ENCODE measurements around the gene MTERF4. TPM values are rescaled to one million over a fixed set of nuclear protein-coding genes. Genes with fewer than 3 reads are reported as not detected.

MTERF4 gene
- total RNA-seq, 5 donors from 2014 or later (not counting 1 experiment from before 2014, with no cell fraction given): 78.7 to 171 (median 109) TPM

GRCh38 chr2:241140445-241140840, 38.4 kb upstream of the MTERF4 start:
- Histone ChIP-seq H3K27ac (ENCODE audit: low read length) (no peak overlapping the region), H3K36me3 (ENCODE audit: control insufficient read depth in 2 of 2, extremely low read depth in 1 of 2, insufficient read depth in 1 of 2, low read length in 1 of 2) (peaks cover 8 to 56% of the 10 kb centered on the region in 2 donors), H3K4me3 (ENCODE audit: control insufficient read depth in 1 of 2, extremely low read depth in 1 of 2, low read length in 1 of 2) (no peak overlapping the region), H3K9me3 (no peaks in the 10 kb centered on the region), H3K27me3 (replicated peaks in 1 of 2; ENCODE audit: control insufficient read depth in 2 of 2, extremely low read depth in 1 of 2, insufficient read depth in 2 of 2, low read length in 1 of 2) (no peaks in the 10 kb centered on the region), H3K4me1 (ENCODE audit: control insufficient read depth in 1 of 2, extremely low read depth in 1 of 2, insufficient read depth in 2 of 2, low read length in 2 of 2) (no peaks in the 10 kb centered on the region)
- ATAC-seq (replicated peaks in 1 of 4) (no peak), DNase-seq (no peak)
- 97% methylated on average over 10 of the region's 10 CpGs for WGBS (ENCODE audit: insufficient coverage)
- ChIA-PET CTCF (no interaction called here), POLR2A (no interaction called here)
- Mint-ChIP-seq H3K36me3 (peaks cover 45% of the 10 kb centered on the region), H3K9me3 (no peaks in the 10 kb centered on the region), H3K4me3 (no peak overlapping the region), H3K27me3 (no peaks in the 10 kb centered on the region), H3K27ac (no peak overlapping the region), H3K4me1 (peaks cover 0 to 18% (median 3%) of the 10 kb centered on the region in 3 donors)

DNA sequence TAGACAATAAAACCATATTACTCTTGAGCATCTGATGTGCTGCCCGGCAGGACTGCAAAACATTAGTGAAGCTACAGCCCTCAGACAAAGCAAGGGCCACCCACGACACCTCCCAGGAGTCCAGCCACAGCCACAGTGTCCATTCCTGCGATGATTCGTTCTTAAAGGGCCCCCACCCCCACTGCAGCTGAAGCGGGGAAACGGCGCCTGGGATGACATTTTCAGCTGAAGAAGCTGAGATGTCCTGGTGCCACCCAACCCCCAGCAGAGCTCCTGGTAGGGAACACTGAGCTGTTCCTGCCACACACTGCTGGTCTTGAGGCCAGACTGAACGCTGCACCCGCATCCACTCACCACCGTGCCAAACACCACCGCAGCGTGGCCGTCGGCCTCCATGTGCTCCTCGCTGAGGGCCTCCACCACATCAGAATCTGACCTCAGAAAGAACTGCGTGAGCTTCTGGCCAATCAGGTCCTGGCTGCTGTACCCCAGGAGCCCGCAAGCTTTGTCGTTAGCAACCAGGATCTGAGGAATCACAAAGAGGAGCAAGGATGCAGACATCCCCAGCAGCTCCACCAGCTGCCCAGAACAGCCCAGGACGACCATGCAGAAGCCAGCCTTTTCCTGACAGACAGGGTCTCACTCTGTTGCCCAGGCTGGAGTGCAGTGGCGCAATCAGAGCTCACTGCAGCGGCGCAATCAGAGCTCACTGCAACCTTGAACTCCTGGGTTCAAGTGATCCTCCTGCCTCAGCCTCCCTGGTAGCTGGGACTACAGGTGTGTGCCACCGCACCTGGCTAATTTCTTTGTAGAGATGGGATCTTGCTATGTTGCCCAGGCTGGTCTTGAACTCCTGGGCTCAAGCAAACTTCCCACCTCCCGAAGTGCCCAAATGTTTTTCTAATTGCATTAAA, 37.7 kb upstream of the MTERF4 start:
- H3K36me3 ChIP-seq (ENCODE audit: control insufficient read depth in 2 of 2, extremely low read depth in 1 of 2, insufficient read depth in 1 of 2, low read length in 1 of 2): peaks cover 8 to 60% of the 10 kb centered on the region in 2 donors
- peak overlapping the region in 1 of 2 donors; percentile 34 for H3K27ac Mint-ChIP-seq
- ATAC-seq (replicated peaks in 1 of 4): no peak
- peaks cover 47% of the 10 kb centered on the region for H3K36me3 Mint-ChIP-seq
- peaks cover 0 to 13% (median 3%) of the 10 kb centered on the region in 3 donors for H3K4me1 Mint-ChIP-seq
- ChIA-PET POLR2A (no interaction called here), CTCF (no interaction called here)
- no peak overlapping the region for H3K4me3 Mint-ChIP-seq
- WGBS (ENCODE audit: insufficient coverage): 95% methylated on average over 20 of the region's 24 CpGs
- H3K27me3 Mint-ChIP-seq: no peaks in the 10 kb centered on the region
- no peaks in the 10 kb centered on the region for H3K27me3 ChIP-seq (replicated peaks in 1 of 2; ENCODE audit: control insufficient read depth in 2 of 2, extremely low read depth in 1 of 2, insufficient read depth in 2 of 2, low read length in 1 of 2)
- H3K9me3 Mint-ChIP-seq: no peaks in the 10 kb centered on the region
- H3K27ac ChIP-seq (ENCODE audit: low read length): no peak overlapping the region
- no peaks in the 10 kb centered on the region for H3K4me1 ChIP-seq (ENCODE audit: control insufficient read depth in 1 of 2, extremely low read depth in 1 of 2, insufficient read depth in 2 of 2, low read length in 2 of 2)
- no peaks in the 10 kb centered on the region for H3K9me3 ChIP-seq
- no peak overlapping the region for H3K4me3 ChIP-seq (ENCODE audit: control insufficient read depth in 1 of 2, extremely low read depth in 1 of 2, low read length in 1 of 2)
- DNase-seq: no peak

DNA sequence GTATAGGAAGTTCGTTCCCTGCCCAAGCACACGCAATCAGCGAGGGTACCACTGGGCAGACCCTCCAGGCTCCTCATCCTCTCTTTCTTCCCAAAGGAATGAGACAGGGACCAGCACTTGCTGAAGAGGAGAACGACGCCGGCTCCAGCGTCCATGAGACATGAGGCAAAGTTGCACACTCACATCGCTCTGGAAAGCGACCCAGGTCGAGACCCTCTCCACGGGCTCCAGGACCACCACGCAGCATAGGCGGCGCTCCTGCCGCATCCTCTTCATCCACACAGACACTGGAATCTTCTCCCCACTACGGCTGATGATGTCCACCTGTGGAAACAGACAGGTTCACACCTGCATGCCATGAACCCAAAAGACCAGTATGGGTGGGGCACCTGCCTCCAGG, 36.4 kb upstream of the MTERF4 start:
- H3K9me3 ChIP-seq: no peaks in the 10 kb centered on the region
- no peak for ATAC-seq (replicated peaks in 1 of 4)
- no peaks in the 10 kb centered on the region for H3K27me3 Mint-ChIP-seq
- H3K4me3 ChIP-seq (ENCODE audit: control insufficient read depth in 1 of 2, extremely low read depth in 1 of 2, low read length in 1 of 2): no peak overlapping the region
- no peak overlapping the region for H3K27ac Mint-ChIP-seq
- no peak overlapping the region for H3K27ac ChIP-seq (ENCODE audit: low read length)
- H3K27me3 ChIP-seq (replicated peaks in 1 of 2; ENCODE audit: control insufficient read depth in 2 of 2, extremely low read depth in 1 of 2, insufficient read depth in 2 of 2, low read length in 1 of 2): no peaks in the 10 kb centered on the region
- no peak overlapping the region for H3K4me3 Mint-ChIP-seq
- H3K36me3 ChIP-seq (ENCODE audit: control insufficient read depth in 2 of 2, extremely low read depth in 1 of 2, insufficient read depth in 1 of 2, low read length in 1 of 2): peaks cover 4 to 65% of the 10 kb centered on the region in 2 donors
- H3K4me1 ChIP-seq (ENCODE audit: control insufficient read depth in 1 of 2, extremely low read depth in 1 of 2, insufficient read depth in 2 of 2, low read length in 2 of 2): no peaks in the 10 kb centered on the region
- no peak for DNase-seq
- H3K9me3 Mint-ChIP-seq: no peaks in the 10 kb centered on the region
- POLR2A ChIA-PET: no interaction called here
- H3K4me1 Mint-ChIP-seq: peaks cover 0 to 12% (median 3%) of the 10 kb centered on the region in 3 donors
- CTCF ChIA-PET: no interaction called here
- peaks cover 48% of the 10 kb centered on the region for H3K36me3 Mint-ChIP-seq
- WGBS (ENCODE audit: insufficient coverage): 98% methylated on average over 10 of the region's 16 CpGs

DNA sequence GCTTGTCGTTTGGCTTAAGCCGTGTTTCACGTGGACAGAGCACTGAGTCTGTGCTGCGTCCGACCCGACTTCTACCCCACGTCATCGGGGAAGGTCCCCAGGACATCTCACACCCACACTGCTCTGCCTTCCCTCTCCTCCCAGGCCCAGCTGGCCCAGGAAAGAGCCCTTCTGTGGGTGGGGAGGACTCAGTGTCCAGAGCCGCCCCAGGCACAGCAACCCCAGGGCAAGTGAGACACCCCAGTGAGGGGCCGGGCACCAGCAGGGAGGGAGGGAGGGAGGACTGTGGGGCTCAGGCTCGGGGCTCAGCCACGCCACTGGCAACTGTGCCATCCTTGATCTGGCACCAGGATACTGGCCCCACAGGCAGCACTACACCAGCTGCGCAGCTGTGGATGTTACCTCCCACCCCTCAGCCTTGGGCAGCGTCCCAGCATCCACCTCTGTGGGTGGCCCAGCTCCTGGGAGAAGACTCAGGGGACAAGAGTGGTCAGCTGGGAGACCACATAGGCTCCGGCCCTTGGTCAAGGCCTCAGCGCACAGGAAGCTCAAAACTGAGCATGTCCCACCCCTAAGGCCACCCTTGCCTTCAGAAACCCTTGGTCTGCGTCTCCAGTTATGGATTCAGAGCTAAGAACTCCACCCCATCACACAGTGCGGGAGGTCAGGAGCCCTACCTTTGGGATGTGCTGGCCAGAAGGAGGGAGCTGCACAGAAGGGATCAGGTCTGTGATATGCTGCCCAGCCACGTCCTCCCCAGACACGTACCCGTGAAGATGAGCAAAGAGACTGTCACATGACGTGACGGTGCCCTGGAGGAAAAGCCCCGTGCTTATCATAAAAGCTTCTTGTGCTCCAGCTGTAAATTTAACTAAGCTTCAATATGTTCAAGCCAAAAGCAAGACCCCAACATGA, 35.4 kb upstream of the MTERF4 start:
- no peaks in the 10 kb centered on the region for H3K27me3 Mint-ChIP-seq
- CTCF ChIA-PET: no interaction called here
- Histone ChIP-seq H3K36me3 (ENCODE audit: control insufficient read depth in 2 of 2, extremely low read depth in 1 of 2, insufficient read depth in 1 of 2, low read length in 1 of 2) (peaks cover 3 to 63% of the 10 kb centered on the region in 2 donors), H3K27ac (ENCODE audit: low read length) (no peak overlapping the region), H3K27me3 (replicated peaks in 1 of 2; ENCODE audit: control insufficient read depth in 2 of 2, extremely low read depth in 1 of 2, insufficient read depth in 2 of 2, low read length in 1 of 2) (no peaks in the 10 kb centered on the region), H3K9me3 (no peaks in the 10 kb centered on the region), H3K4me3 (ENCODE audit: control insufficient read depth in 1 of 2, extremely low read depth in 1 of 2, low read length in 1 of 2) (no peak overlapping the region), H3K4me1 (ENCODE audit: control insufficient read depth in 1 of 2, extremely low read depth in 1 of 2, insufficient read depth in 2 of 2, low read length in 2 of 2) (no peaks in the 10 kb centered on the region)
- no peaks in the 10 kb centered on the region for H3K9me3 Mint-ChIP-seq
- peaks cover 0 to 12% (median 3%) of the 10 kb centered on the region in 3 donors for H3K4me1 Mint-ChIP-seq
- 96% methylated on average over 15 of the region's 24 CpGs for WGBS (ENCODE audit: insufficient coverage)
- POLR2A ChIA-PET: no interaction called here
- H3K36me3 Mint-ChIP-seq: peaks cover 57% of the 10 kb centered on the region
- no peak for DNase-seq
- no peak overlapping the region for H3K27ac Mint-ChIP-seq
- ATAC-seq (replicated peaks in 1 of 4): no peak
- no peak overlapping the region for H3K4me3 Mint-ChIP-seq

DNA sequence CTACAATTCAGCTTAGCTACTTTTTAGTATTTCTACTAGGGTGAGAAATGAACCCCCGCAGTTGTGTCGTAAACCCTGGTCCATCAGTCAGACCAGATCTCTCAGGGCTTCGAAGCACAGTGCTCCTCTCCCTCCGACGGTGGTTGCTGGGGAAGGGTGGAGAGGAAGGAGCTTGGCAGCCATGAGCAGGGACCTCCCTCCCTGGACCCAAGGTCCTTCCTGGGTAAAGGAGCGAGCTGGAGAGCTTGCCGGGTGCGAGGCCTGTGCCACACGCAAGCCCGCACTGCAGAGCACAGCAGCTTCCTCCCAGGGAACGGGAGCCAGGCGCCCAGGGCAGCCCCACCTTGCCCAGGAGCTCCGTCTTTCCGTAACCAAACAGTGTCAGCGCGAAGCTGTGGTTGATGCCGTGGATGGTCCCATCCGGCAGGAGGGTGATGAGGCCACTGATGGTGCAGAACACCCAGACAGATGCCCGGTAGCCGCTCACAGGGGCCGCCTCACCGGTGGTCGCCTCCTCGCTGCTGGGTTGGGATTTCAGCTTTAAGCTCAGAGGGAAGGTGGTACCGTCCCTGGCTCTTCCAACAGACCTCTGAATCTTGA, 34.7 kb upstream of the MTERF4 start:
- no peak for ATAC-seq (replicated peaks in 1 of 4)

DNA sequence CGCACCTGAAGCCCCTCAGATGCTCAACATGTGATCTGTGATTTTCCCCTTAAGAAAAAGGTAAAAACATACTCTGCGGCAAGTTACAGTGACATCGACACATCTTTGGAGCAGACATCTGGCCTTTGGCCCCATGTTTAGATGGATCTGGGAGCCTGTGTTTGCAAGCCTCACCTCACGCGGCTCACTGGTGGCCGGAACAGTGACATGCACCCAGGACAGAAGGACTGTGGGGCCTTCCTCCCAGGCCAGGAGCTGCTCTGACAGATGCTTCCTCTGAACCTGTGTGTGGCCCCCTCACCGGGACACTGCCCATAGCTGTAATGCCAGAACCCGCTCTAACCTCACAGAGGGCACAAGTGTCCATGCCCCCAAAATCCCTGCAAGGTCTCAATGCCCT, 34.1 kb upstream of the MTERF4 start:
- H3K27ac Mint-ChIP-seq: no peak overlapping the region
- Histone ChIP-seq H3K9me3 (no peaks in the 10 kb centered on the region), H3K4me3 (ENCODE audit: control insufficient read depth in 1 of 2, extremely low read depth in 1 of 2, low read length in 1 of 2) (no peak overlapping the region), H3K27ac (ENCODE audit: low read length) (no peak overlapping the region), H3K27me3 (replicated peaks in 1 of 2; ENCODE audit: control insufficient read depth in 2 of 2, extremely low read depth in 1 of 2, insufficient read depth in 2 of 2, low read length in 1 of 2) (no peaks in the 10 kb centered on the region), H3K4me1 (ENCODE audit: control insufficient read depth in 1 of 2, extremely low read depth in 1 of 2, insufficient read depth in 2 of 2, low read length in 2 of 2) (no peaks in the 10 kb centered on the region), H3K36me3 (ENCODE audit: control insufficient read depth in 2 of 2, extremely low read depth in 1 of 2, insufficient read depth in 1 of 2, low read length in 1 of 2) (peaks cover 0 to 57% of the 10 kb centered on the region in 2 donors)
- DNase-seq (no peak), ATAC-seq (replicated peaks in 1 of 4) (no peak)
- no peaks in the 10 kb centered on the region for H3K27me3 Mint-ChIP-seq
- H3K4me1 Mint-ChIP-seq: peaks cover 0 to under 1% (median 0%) of the 10 kb centered on the region in 3 donors
- peaks cover 46% of the 10 kb centered on the region for H3K36me3 Mint-ChIP-seq
- ChIA-PET POLR2A (no interaction called here), CTCF (no interaction called here)
- 95% methylated on average over 8 of the region's 8 CpGs for WGBS (ENCODE audit: insufficient coverage)
- no peaks in the 10 kb centered on the region for H3K9me3 Mint-ChIP-seq
- no peak overlapping the region for H3K4me3 Mint-ChIP-seq

More for the DNA sequence above, 34.7 kb upstream of the MTERF4 start:
- no peak overlapping the region for H3K4me3 Mint-ChIP-seq
- WGBS (ENCODE audit: insufficient coverage): 97% methylated on average over 25 of the region's 25 CpGs
- no peak overlapping the region for H3K4me3 ChIP-seq (ENCODE audit: control insufficient read depth in 1 of 2, extremely low read depth in 1 of 2, low read length in 1 of 2)
- CTCF ChIA-PET: no interaction called here
- H3K9me3 Mint-ChIP-seq: no peaks in the 10 kb centered on the region
- no peak overlapping the region for H3K27ac Mint-ChIP-seq
- H3K4me1 ChIP-seq (ENCODE audit: control insufficient read depth in 1 of 2, extremely low read depth in 1 of 2, insufficient read depth in 2 of 2, low read length in 2 of 2): no peaks in the 10 kb centered on the region
- H3K36me3 Mint-ChIP-seq: peaks cover 51% of the 10 kb centered on the region
- H3K9me3 ChIP-seq: no peaks in the 10 kb centered on the region
- POLR2A ChIA-PET: no interaction called here
- H3K27me3 Mint-ChIP-seq: no peaks in the 10 kb centered on the region
- H3K4me1 Mint-ChIP-seq: peaks cover 0 to 6% (median 0%) of the 10 kb centered on the region in 3 donors
- H3K27ac ChIP-seq (ENCODE audit: low read length): no peak overlapping the region
- DNase-seq: no peak
- no peaks in the 10 kb centered on the region for H3K27me3 ChIP-seq (replicated peaks in 1 of 2; ENCODE audit: control insufficient read depth in 2 of 2, extremely low read depth in 1 of 2, insufficient read depth in 2 of 2, low read length in 1 of 2)
- H3K36me3 ChIP-seq (ENCODE audit: control insufficient read depth in 2 of 2, extremely low read depth in 1 of 2, insufficient read depth in 1 of 2, low read length in 1 of 2): peaks cover 0 to 57% of the 10 kb centered on the region in 2 donors
